H1 (cell line): ENCODE data around the gene BOLA1. TPM values are rescaled to one million over a fixed set of nuclear protein-coding genes. Genes with fewer than 3 reads are reported as not detected.

Experiments used
- CTCF ChIA-PET: fragments of 300-600 bp; sonication (Branson Sonifier 250); formaldehyde crosslinking; loops from one replicate; lab custom pipeline; 2021; ENCODE audit not compliant: partially characterized antibody; lab: Charles Lee
- POLR2A ChIA-PET: fragments of 300-600 bp; sonication (Branson Sonifier 250); formaldehyde crosslinking; loops from one replicate; lab custom pipeline; 2021; ENCODE audit warnings: inconsistent platforms; ENCODE audit not compliant: partially characterized antibody; lab: Charles Lee
- DNase-seq, 2 experiments: peaks; one replicate each; pipeline versions ENCODE4 v3.0.0 to v3.0.0-alpha.2; 2010 to 2022; ENCODE audit warnings: low spot score in 2 of 2, low read depth in 1 of 2, mixed read lengths in 1 of 2
- FAIRE-seq: peaks from 2 replicates; lab custom pipeline; 2011; peaks lifted over from hg19 to GRCh38; lab: Jason Lieb, UNC
- H2AFZ ChIP-seq: 2 replicates; pipeline ENCODE4 v1.8.1; 2012; ENCODE audit warnings: low read length, inconsistent platforms
- H2AK5ac ChIP-seq: 2 replicates; pipeline ENCODE4 v1.6.1; 2013; ENCODE audit warnings: low read depth, low read length
- H2BK120ac ChIP-seq: replicated peaks from 2 replicates; pipeline ENCODE3; 2013; ENCODE audit warnings: low read depth, low read length, inconsistent platforms
- H2BK12ac ChIP-seq: 2 replicates; pipeline ENCODE4 v1.6.1; 2013; ENCODE audit warnings: low read depth, low read length
- H2BK15ac ChIP-seq: 2 replicates; pipeline ENCODE4 v1.6.1; 2013; ENCODE audit warnings: low read length
- H2BK20ac ChIP-seq: 2 replicates; pipeline ENCODE4 v1.6.1; 2013; ENCODE audit warnings: low read length
- H2BK5ac ChIP-seq: 2 replicates; pipeline ENCODE4 v1.6.1; 2013; ENCODE audit warnings: low read depth, low read length
- H3K14ac ChIP-seq: 2 replicates; pipeline ENCODE4 v1.6.1; 2013; ENCODE audit warnings: inconsistent platforms; ENCODE audit not compliant: insufficient read length
- H3K18ac ChIP-seq: 2 replicates; pipeline ENCODE4 v1.6.1; 2013; ENCODE audit warnings: low read length; ENCODE audit errors: extremely low read depth
- H3K23ac ChIP-seq: 2 replicates; pipeline ENCODE4 v1.6.1; 2013; ENCODE audit warnings: inconsistent platforms; ENCODE audit not compliant: insufficient read length
- H3K23me2 ChIP-seq: 2 replicates; pipeline ENCODE4 v1.6.1; 2013; ENCODE audit warnings: low read depth, low read length
- H3K27ac ChIP-seq: 2 replicates; pipeline ENCODE4 v1.6.1; 2011; ENCODE audit warnings: low read depth, low read length, inconsistent platforms
- H3K27me3 ChIP-seq, 4 experiments: replicated peaks in 1 of 4; 1 replicate in 1 of 4; 2 replicates in 3 of 4; pipeline versions ENCODE4 v1.6.1 to v1.8.1; 2011 to 2013; ENCODE audit warnings: low read length in 3 of 4, mild to moderate bottlenecking in 3 of 4, inconsistent platforms in 2 of 4, mixed read lengths in 2 of 4, moderate library complexity in 1 of 4; ENCODE audit not compliant: control insufficient read depth in 3 of 4, insufficient read depth in 3 of 4; ENCODE audit errors: extremely low read depth in 1 of 4
- H3K36me3 ChIP-seq, 4 experiments: 2 replicates each; pipeline versions ENCODE4 v1.6.1 to v1.8.1; 2011 to 2013; ENCODE audit warnings: mild to moderate bottlenecking in 4 of 4, low read length in 3 of 4, moderate library complexity in 2 of 4, control low read depth in 1 of 4, inconsistent platforms in 1 of 4; ENCODE audit not compliant: insufficient read depth in 4 of 4, control insufficient read depth in 2 of 4
- H3K4ac ChIP-seq: replicated peaks from 2 replicates; pipeline ENCODE3; 2013; ENCODE audit warnings: low read length, low read depth, mixed read lengths, inconsistent platforms; ENCODE audit not compliant: insufficient read length
- H3K4me1 ChIP-seq, 4 experiments: replicated peaks in 1 of 4; 1 replicate in 1 of 4; 2 replicates in 3 of 4; pipeline versions ENCODE4 v1.6.1 to v1.8.1; 2011 to 2013; ENCODE audit warnings: low read length in 3 of 4, inconsistent platforms in 2 of 4, mixed read lengths in 1 of 4; ENCODE audit not compliant: insufficient read depth in 4 of 4, control insufficient read depth in 3 of 4
- H3K4me2 ChIP-seq, 2 experiments: 2 replicates each; pipeline versions ENCODE4 v1.6.1 to v1.8.1; 2011 to 2013; ENCODE audit warnings: low read depth in 2 of 2, low read length in 2 of 2, control low read depth in 1 of 2, inconsistent platforms in 1 of 2, mild to moderate bottlenecking in 1 of 2; ENCODE audit not compliant: insufficient read depth in 1 of 2
- H3K4me3 ChIP-seq, 4 experiments: fragments of 200-600, 300-600 bp in 1 of 4; sonication (generic), shearing (Covaris generic), sonication (Bioruptor Twin) in 1 of 4; 2 replicates each; pipeline versions ENCODE4 v1.5.1 to v1.8.1; 2011 to 2016; ENCODE audit warnings: low read length in 4 of 4, low read depth in 3 of 4, control low read depth in 2 of 4, inconsistent platforms in 2 of 4, mild to moderate bottlenecking in 2 of 4, mixed read lengths in 1 of 4, moderate library complexity in 1 of 4; ENCODE audit not compliant: insufficient read depth in 2 of 4; ENCODE audit errors: extremely low read depth in 1 of 4
- H3K56ac ChIP-seq: replicated peaks from 2 replicates; pipeline ENCODE3; 2013; ENCODE audit warnings: low read depth, mild to moderate bottlenecking, mixed read lengths, low read length, inconsistent platforms; ENCODE audit not compliant: insufficient read length
- H3K79me1 ChIP-seq: 2 replicates; pipeline ENCODE4 v1.6.1; 2013; ENCODE audit warnings: low read depth, low read length, control low read depth
- H3K79me2 ChIP-seq, 2 experiments: 2 replicates each; pipeline versions ENCODE4 v1.6.1 to v1.8.1; 2012 to 2013; ENCODE audit warnings: low read length in 2 of 2, mild to moderate bottlenecking in 2 of 2, inconsistent platforms in 1 of 2; ENCODE audit not compliant: insufficient read depth in 2 of 2, control insufficient read depth in 1 of 2
- H3K9ac ChIP-seq, 4 experiments: replicated peaks in 1 of 4; 1 replicate in 1 of 4; 2 replicates in 3 of 4; pipeline versions ENCODE4 v1.6.1 to v1.8.1; 2011 to 2013; ENCODE audit warnings: low read depth in 3 of 4, low read length in 3 of 4, control low read depth in 2 of 4, mild to moderate bottlenecking in 2 of 4, moderate library complexity in 2 of 4, inconsistent platforms in 1 of 4; ENCODE audit errors: extremely low read depth in 1 of 4
- H3K9me3 ChIP-seq, 2 experiments: 2 replicates each; pipeline versions ENCODE4 v1.6.1 to v1.8.1; 2012 to 2013; ENCODE audit warnings: mild to moderate bottlenecking in 2 of 2, moderate library complexity in 2 of 2, control low read depth in 1 of 2, inconsistent platforms in 1 of 2, low read depth in 1 of 2, low read length in 1 of 2, mixed read lengths in 1 of 2; ENCODE audit not compliant: insufficient read depth in 2 of 2
- H4K20me1 ChIP-seq, 2 experiments: replicated peaks in 1 of 2; 2 replicates each; pipeline versions ENCODE3 to v1.8.1; 2011 to 2013; ENCODE audit warnings: inconsistent platforms in 2 of 2, low read length in 2 of 2, mild to moderate bottlenecking in 1 of 2; ENCODE audit not compliant: insufficient read depth in 2 of 2, control insufficient read depth in 1 of 2
- H4K5ac ChIP-seq: 2 replicates; pipeline ENCODE4 v1.6.1; 2013; ENCODE audit warnings: low read length, low read depth, mixed read lengths, inconsistent platforms; ENCODE audit not compliant: insufficient read length
- H4K8ac ChIP-seq: 2 replicates; pipeline ENCODE4 v1.8.0; 2013; ENCODE audit warnings: mild to moderate bottlenecking, moderate library complexity, low read length, inconsistent platforms; ENCODE audit not compliant: insufficient read depth; ENCODE audit errors: extremely low read depth
- H4K91ac ChIP-seq: replicated peaks from 2 replicates; pipeline ENCODE3; 2013; ENCODE audit warnings: low read length, mixed read lengths, inconsistent platforms; ENCODE audit not compliant: insufficient read length
- KDM4A ChIP-seq: IDR thresholded peaks from one replicate; pipeline ENCODE4 v1.7.1; 2012; ENCODE audit warnings: low read depth, mild to moderate bottlenecking, moderate library complexity, low read length, inconsistent platforms; ENCODE audit not compliant: severe bottlenecking
- TBP ChIP-seq: IDR thresholded peaks from 2 replicates; pipeline ENCODE4 v1.6.1; 2011; ENCODE audit warnings: low read depth, low read length, improper control_type of control experiment
- WGBS, 2 experiments: shearing (Covaris generic) in 1 of 2; methylation state at CpG; one replicate each; pipeline versions ENCODE4 v1.1.6 to v1.1.7; 2013 to 2015; ENCODE audit warnings: low lambda C conversion rate in 2 of 2, mixed read lengths in 2 of 2, inconsistent platforms in 1 of 2, low coverage in 1 of 2, missing lambda C conversion rate in 1 of 2; ENCODE audit not compliant: insufficient replicate concordance in 2 of 2, insufficient coverage in 1 of 2, insufficient read length in 1 of 2; ENCODE audit errors: extremely low coverage in 1 of 2, missing lambda C conversion rate in 1 of 2; 5-methylcytosine and 5-hydroxymethylcytosine counted together
- polyA plus RNA-seq, 7 experiments: library from polyadenylated mRNA; depleted of rRNA in 3 of 7; stranded (reverse) in 5 of 7; unstranded in 2 of 7; fragments of >200 nt in 5 of 7; fragments of 200-250 nt in 2 of 7; gene quantifications; 1 replicate in 5 of 7; 2 replicates in 1 of 7; 4 replicates in 1 of 7; pipeline versions ENCODE4 v1.2.1 to v1.2.3, GENCODE V29; 2011 to 2013; ENCODE audit warnings: missing spikeins in 2 of 7, mixed read lengths in 2 of 7
- total RNA-seq: library from RNA; stranded (reverse); fragmentation: NEBNext Ultra II Directional; extraction: Animal tissue kit (Norgen Biotek cat#: 25700); gene quantifications from 2 replicates; pipeline ENCODE4 v1.2.1, GENCODE V29; 2021
- TF ChIP-seq, protein P1 (sequence below): IDR thresholded peaks from 2 replicates; pipeline ENCODE4 v1.6.1; 2012; ENCODE audit warnings: inconsistent platforms

BOLA1 gene
- total and polyA plus RNA-seq, 2 of the 8 experiments (the other 6 are each of a cell fraction or from before 2014, with no cell fraction given), result 8.1 to 15.4 TPM

DNA sequence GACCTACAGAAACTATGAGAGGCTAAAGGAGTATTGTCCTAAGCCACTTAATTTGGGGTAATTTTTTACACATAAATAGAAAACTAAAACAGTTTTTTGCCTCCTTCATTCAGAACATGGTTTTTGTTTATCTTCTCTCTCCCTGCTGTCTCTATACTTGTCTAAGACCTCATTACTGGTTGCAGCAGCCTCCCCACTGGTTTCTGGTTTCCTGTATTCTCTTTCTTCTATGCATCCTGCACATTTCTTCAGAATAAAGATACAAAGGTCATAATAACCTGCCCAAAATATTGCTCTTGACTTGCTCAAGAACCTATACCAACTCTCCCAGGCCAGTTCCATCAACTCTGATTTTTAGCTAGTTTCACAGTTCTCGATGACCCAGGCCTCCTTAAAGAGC is 19.8 kb upstream of the BOLA1 start:
- Histone ChIP-seq H2BK15ac (no peak overlapping the region; the same call in 1 of the 2 replicates), H4K5ac (no peak overlapping the region), H3K18ac (no peak overlapping the region), H2BK20ac (no peak overlapping the region), H3K36me3 (no peaks in the 10 kb centered on the region), H4K8ac (no peak overlapping the region), H2AK5ac (no peak overlapping the region), H3K9me3 (no peaks in the 10 kb centered on the region), H3K9ac (no peak overlapping the region), H3K27me3 (no peaks in the 10 kb centered on the region), H3K79me2 (0 out of 4 replicates have a peak, but pooled peaks cover 0 to 4% of the 10 kb centered on the region in 2 experiments)
- POLR2A ChIA-PET, result interaction anchor here (0.9 kb wide), 1 partner anchor 8 kb away, joined by 4 read pairs; a partner anchor contains a TSS
- CTCF ChIA-PET, result no interaction called here
- DNase-seq, result no peak
- no peak for FAIRE-seq
- TF ChIP-seq, protein P1, sequence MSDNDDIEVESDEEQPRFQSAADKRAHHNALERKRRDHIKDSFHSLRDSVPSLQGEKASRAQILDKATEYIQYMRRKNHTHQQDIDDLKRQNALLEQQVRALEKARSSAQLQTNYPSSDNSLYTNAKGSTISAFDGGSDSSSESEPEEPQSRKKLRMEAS, result no peak
- no peak for TF ChIP-seq KDM4A
- no peak for TF ChIP-seq TBP
- TF ChIP-seq, all 59 proteins: peak for 0
- Histone ChIP-seq H3K4me2 (no peak overlapping the region), H3K79me1 (peaks cover 3% of the 10 kb centered on the region; the same call in 1 of the 2 replicates), H3K14ac (no peak overlapping the region), H2BK5ac (no peak overlapping the region), H3K56ac (no peak overlapping the region), H3K23me2 (0 out of 2 replicates have a peak, but pooled peaks cover 2% of the 10 kb centered on the region), H3K27ac (no peak overlapping the region), H2AFZ (no peak overlapping the region), H3K4me3 (no peak overlapping the region), H4K20me1 (no peaks in the 10 kb centered on the region), H3K4me1 (no peaks in the 10 kb centered on the region; a peak in 2 of 7 replicates), H4K91ac (no peak overlapping the region), H2BK120ac (no peak overlapping the region), H3K4ac (no peak overlapping the region), H2BK12ac (no peak overlapping the region), H3K23ac (no peak overlapping the region)
- WGBS, 2 experiments, result 87% methylated on average over 1 of the region's 1 CpG; no CpG with 5 or more reads in 1 of the 2 experiments
